Calu3 (cell line): ENCODE results near the gene LGI1. TPM values are rescaled to one million over a fixed set of nuclear protein-coding genes. Genes with fewer than 3 reads are reported as not detected.

Experiments used
- BruUV-seq: library from RNA; stranded (reverse); fragments of 400-500 nt; replicated peaks from 2 replicates; lab custom pipeline; 2021; lab: Mats Ljungman, UMichigan
- CTCF ChIA-PET: fragments of 300-600 bp; sonication (Branson Sonifier 250); formaldehyde crosslinking; loops from one replicate; lab custom pipeline; 2022; ENCODE audit warnings: antibody characterized with exemption; lab: Charles Lee
- DNase-seq: peaks from one replicate; pipeline ENCODE4 v3.0.0; 2022
- H3K27ac Mint-ChIP-seq: one replicate; pipeline ENCODE4 v1.8.0; 2022; ENCODE audit warnings: mixed read lengths; ENCODE audit not compliant: unreplicated experiment
- H3K27me3 Mint-ChIP-seq: one replicate; pipeline ENCODE4 v1.8.0; 2022; ENCODE audit warnings: mixed read lengths; ENCODE audit not compliant: unreplicated experiment
- H3K36me3 Mint-ChIP-seq: one replicate; pipeline ENCODE4 v1.8.0; 2022; ENCODE audit warnings: mild to moderate bottlenecking, moderate library complexity, mixed read lengths; ENCODE audit not compliant: insufficient read depth, unreplicated experiment
- H3K4me1 Mint-ChIP-seq: one replicate; pipeline ENCODE4 v1.8.0; 2022; ENCODE audit warnings: mild to moderate bottlenecking, low read depth, mixed read lengths; ENCODE audit not compliant: unreplicated experiment
- H3K4me3 Mint-ChIP-seq: one replicate; pipeline ENCODE4 v1.8.0; 2022; ENCODE audit warnings: mild to moderate bottlenecking, low read depth, moderate library complexity, mixed read lengths; ENCODE audit not compliant: unreplicated experiment
- H3K9me3 Mint-ChIP-seq: one replicate; pipeline ENCODE4 v1.8.0; 2022; ENCODE audit warnings: low read depth, mixed read lengths; ENCODE audit not compliant: unreplicated experiment
- CTCF ChIP-seq: fragments of 200-600 bp; IDR thresholded peaks from one replicate; pipeline ENCODE4 v1.8.0; 2022; ENCODE audit warnings: antibody characterized with exemption; ENCODE audit not compliant: unreplicated experiment
- intact Hi-C: fragments of 100-400 bp; cut with micrococcal nuclease; formaldehyde crosslinking; loops from one replicate; pipeline ENCODE4 v1.10.0; 2022; ENCODE audit not compliant: unreplicated experiment
- total RNA-seq: library from RNA; stranded (reverse); gene quantifications from 2 replicates; pipeline ENCODE4 v1.2.3, GENCODE V29; 2022

LGI1 gene
- total RNA-seq, 1 experiment from 2014 or later: not detected

- Mint-ChIP-seq H3K4me1 (peaks cover 8% of the 10 kb centered on the region), H3K27me3 (peaks cover 54% of the 10 kb centered on the region), H3K4me3 (no peak overlapping the region), H3K9me3 (no peaks in the 10 kb centered on the region), H3K36me3 (no peaks in the 10 kb centered on the region), H3K27ac (no peak overlapping the region)
- DNase-seq: no peak
- intact Hi-C loops: no loop called here
- CTCF ChIA-PET: interaction anchor here (0.7 kb wide), 1 partner anchor 42 kb away, joined by 3 read pairs; no protein-coding TSS in a partner anchor
- BruUV-seq: no TSS peak
- TF ChIP-seq CTCF: no peak
Measured at GRCh38 chr10:93773120-93773519, 15.4 kb downstream of the LGI1 start.

GRCh38 chr10:93773705-93774104, 16.0 kb downstream of the LGI1 start:
- no peak for DNase-seq
- no peaks in the 10 kb centered on the region for H3K9me3 Mint-ChIP-seq
- no peak for TF ChIP-seq CTCF
- no peak overlapping the region for H3K4me3 Mint-ChIP-seq
- H3K27ac Mint-ChIP-seq: no peak overlapping the region
- H3K27me3 Mint-ChIP-seq: peaks cover 57% of the 10 kb centered on the region
- CTCF ChIA-PET: no interaction called here
- H3K4me1 Mint-ChIP-seq: peaks cover 8% of the 10 kb centered on the region
- BruUV-seq: no TSS peak
- H3K36me3 Mint-ChIP-seq: no peaks in the 10 kb centered on the region
- intact Hi-C loops: no loop called here

- CTCF ChIA-PET: no interaction called here
- no peak for TF ChIP-seq CTCF
- Mint-ChIP-seq H3K9me3 (no peaks in the 10 kb centered on the region), H3K4me3 (no peak overlapping the region), H3K27me3 (peaks cover 65% of the 10 kb centered on the region), H3K27ac (no peak overlapping the region), H3K4me1 (peaks cover 8% of the 10 kb centered on the region), H3K36me3 (no peaks in the 10 kb centered on the region)
- no TSS peak for BruUV-seq
- intact Hi-C loops: no loop called here
- DNase-seq: no peak
Measured at GRCh38 chr10:93775356-93775755, 17.6 kb downstream of the LGI1 start.

GRCh38 chr10:93777092-93777491, 19.4 kb downstream of the LGI1 start:
- BruUV-seq: no TSS peak
- Mint-ChIP-seq H3K9me3 (no peaks in the 10 kb centered on the region), H3K36me3 (no peaks in the 10 kb centered on the region), H3K4me3 (no peak overlapping the region), H3K27ac (no peak overlapping the region), H3K4me1 (peaks cover 8% of the 10 kb centered on the region), H3K27me3 (peaks cover 64% of the 10 kb centered on the region)
- no peak for DNase-seq
- CTCF ChIA-PET: no interaction called here
- no peak for TF ChIP-seq CTCF
- intact Hi-C loops: no loop called here
